GM12892 (cell line): ENCODE results near the gene RANBP9.

Source experiments
- POLR2A ChIP-seq: IDR thresholded peaks from 2 replicates; pipeline ENCODE4 v1.6.1; 2011; ENCODE audit warnings: low read depth, low read length, control low read depth
- POLR2AphosphoS5 ChIP-seq: IDR thresholded peaks from 2 replicates; pipeline ENCODE4 v1.6.1; 2011; ENCODE audit warnings: low read depth, low read length, control low read depth

- TF ChIP-seq POLR2A = no peak
- TF ChIP-seq POLR2AphosphoS5 = no peak
Observed at GRCh38 chr6:13718123-13718458, 6.5 kb upstream of the RANBP9 start.
